Endothelial cell of umbilical vein (primary cell): Measurements from ENCODE around the gene MT1E. TPM values are rescaled to one million over a fixed set of nuclear protein-coding genes. Genes with fewer than 3 reads are reported as not detected.

Experiments used
- BruUV-seq: library from RNA; stranded (reverse); fragments of 400-500 nt; replicated peaks from 2 replicates; lab custom pipeline; 2021; lab: Mats Ljungman, UMichigan
- CTCF ChIA-PET: fragments of 300-600, 350-600 bp; sonication (Branson Sonifier 250); formaldehyde crosslinking; loops from one replicate; lab custom pipeline; 2021; ENCODE audit warnings: antibody characterized with exemption, inconsistent platforms; lab: Charles Lee
- POLR2A ChIA-PET: fragments of 300-600, 350-600 bp; sonication (Branson Sonifier 250); formaldehyde crosslinking; loops from one replicate; lab custom pipeline; 2021; ENCODE audit warnings: antibody characterized with exemption, inconsistent platforms; lab: Charles Lee
- DNase-seq: peaks from one replicate; pipeline ENCODE4 v3.0.0-alpha.2; 2011; ENCODE audit warnings: low read depth, low spot score
- FAIRE-seq: peaks from 2 replicates; lab custom pipeline; 2011; peaks lifted over from hg19 to GRCh38; lab: Jason Lieb, UNC
- H2AFZ ChIP-seq: 2 replicates; pipeline ENCODE4 v1.6.0; 2012; ENCODE audit warnings: low read depth, low read length, control low read depth, inconsistent platforms
- H3K27ac ChIP-seq: 2 replicates; pipeline ENCODE4 v1.5.1; 2011; ENCODE audit warnings: low read depth, mild to moderate bottlenecking, control low read depth, low read length, moderate library complexity; ENCODE audit not compliant: insufficient read depth
- H3K27me3 ChIP-seq, 2 experiments: 2 replicates each; pipeline versions ENCODE4 v1.6.0 to v1.6.1; 2011; ENCODE audit warnings: low read length in 2 of 2, mixed read lengths in 1 of 2; ENCODE audit not compliant: control insufficient read depth in 2 of 2, insufficient read depth in 2 of 2
- H3K36me3 ChIP-seq, 2 experiments: 2 replicates in 1 of 2; 3 replicates in 1 of 2; pipeline ENCODE4 v1.5.1; 2011; ENCODE audit warnings: low read length in 2 of 2, mild to moderate bottlenecking in 1 of 2, moderate library complexity in 1 of 2; ENCODE audit not compliant: control insufficient read depth in 2 of 2, insufficient read depth in 2 of 2; ENCODE audit errors: extremely low read depth in 1 of 2
- H3K4me1 ChIP-seq: 3 replicates; pipeline ENCODE4 v1.5.1; 2011; ENCODE audit warnings: mild to moderate bottlenecking, low read length; ENCODE audit not compliant: control insufficient read depth, insufficient read depth; ENCODE audit errors: extremely low read depth
- H3K4me2 ChIP-seq: 2 replicates; pipeline ENCODE4 v1.6.1; 2011; ENCODE audit warnings: low read length, control low read depth, mixed read lengths; ENCODE audit not compliant: insufficient read depth
- H3K4me3 ChIP-seq, 3 experiments: fragments of 200-600 bp in 1 of 3; sonication (generic), shearing (Covaris generic) in 1 of 3; replicated peaks in 1 of 3; 2 replicates each; pipeline ENCODE4 v1.5.1; 2011 to 2016; ENCODE audit warnings: control low read depth in 3 of 3, low read length in 3 of 3, mild to moderate bottlenecking in 2 of 3, inconsistent platforms in 1 of 3, low read depth in 1 of 3, moderate library complexity in 1 of 3; ENCODE audit not compliant: insufficient read depth in 1 of 3
- H3K79me2 ChIP-seq: 2 replicates; pipeline ENCODE4 v1.6.0; 2012; ENCODE audit warnings: low read length, inconsistent platforms; ENCODE audit not compliant: control insufficient read depth, insufficient read depth
- H3K9ac ChIP-seq: replicated peaks from 2 replicates; pipeline ENCODE3; 2011; ENCODE audit warnings: low read length, control low read depth; ENCODE audit not compliant: insufficient read depth; ENCODE audit errors: extremely low read depth
- H3K9me1 ChIP-seq: replicated peaks from 3 replicates; pipeline ENCODE4 v1.6.0; 2011; ENCODE audit warnings: mild to moderate bottlenecking, low read length; ENCODE audit not compliant: control insufficient read depth, insufficient read depth; ENCODE audit errors: extremely low read depth
- H3K9me3 ChIP-seq: replicated peaks from 2 replicates; pipeline ENCODE4 v1.5.1; 2012; ENCODE audit warnings: low read length, inconsistent platforms; ENCODE audit not compliant: control insufficient read depth, insufficient read depth
- H4K20me1 ChIP-seq: replicated peaks from 2 replicates; pipeline ENCODE3; 2011; ENCODE audit warnings: mild to moderate bottlenecking, low read length; ENCODE audit not compliant: control insufficient read depth, insufficient read depth; ENCODE audit errors: extremely low read depth
- EZH2 ChIP-seq: IDR thresholded peaks from 2 replicates; pipeline ENCODE4 v1.6.1; 2012; ENCODE audit warnings: borderline replicate concordance, low read depth, mild to moderate bottlenecking, moderate library complexity, low read length, inconsistent platforms; ENCODE audit not compliant: severe bottlenecking
- FOS ChIP-seq: IDR thresholded peaks from 2 replicates; pipeline ENCODE4 v1.6.1; 2011; ENCODE audit warnings: mild to moderate bottlenecking, low read length, moderate library complexity, borderline replicate concordance; ENCODE audit not compliant: insufficient read depth
- GATA2 ChIP-seq: IDR thresholded peaks from 2 replicates; pipeline ENCODE4 v1.7.0; 2011; ENCODE audit warnings: low read depth, mild to moderate bottlenecking, moderate library complexity, mixed read lengths, low read length; ENCODE audit not compliant: insufficient read length, insufficient read depth
- JUN ChIP-seq: IDR thresholded peaks from 2 replicates; pipeline ENCODE4 v1.6.1; 2011; ENCODE audit warnings: borderline replicate concordance, low read depth; ENCODE audit not compliant: insufficient read length, insufficient read depth
- MAX ChIP-seq: IDR thresholded peaks from 2 replicates; pipeline ENCODE4 v1.6.1; 2011; ENCODE audit not compliant: insufficient read depth, insufficient read length
- MYC ChIP-seq: IDR thresholded peaks from one replicate; pipeline ENCODE4 v1.6.1; 2011; ENCODE audit warnings: mild to moderate bottlenecking, low read depth, low read length
- POLR2A ChIP-seq: IDR thresholded peaks from 2 replicates; pipeline ENCODE4 v1.6.1; 2012; ENCODE audit warnings: low read depth, mild to moderate bottlenecking, control low read depth, low read length
- POLR2AphosphoS5 ChIP-seq: IDR thresholded peaks from 2 replicates; pipeline ENCODE4 v1.6.1; 2012; ENCODE audit warnings: low read depth, mild to moderate bottlenecking, control low read depth, low read length, moderate library complexity; ENCODE audit not compliant: insufficient read depth
- dilution Hi-C: fragments of 300-500 bp; cut with MboI; formaldehyde crosslinking; loops from one replicate; pipeline ENCODE4 v1.15.0; 2019; ENCODE audit warnings: low sequenced_read_pairs; ENCODE audit not compliant: extremely low pct_ligation_motif_present
- intact Hi-C: fragments of 100-400 bp; cut with micrococcal nuclease; formaldehyde crosslinking; loops from one replicate; pipeline ENCODE4 v1.10.0; 2022
- polyA plus RNA-seq, 4 experiments: library from polyadenylated mRNA; depleted of rRNA in 3 of 4; stranded (reverse) in 3 of 4; unstranded in 1 of 4; fragments of >200 nt; gene quantifications; 2 replicates each; pipeline versions ENCODE4 v1.2.1 to v1.2.3, GENCODE V29; 2011 to 2012; ENCODE audit warnings: missing spikeins in 1 of 4
- total RNA-seq: library from RNA; stranded (reverse); gene quantifications from 2 replicates; pipeline ENCODE4 v1.2.3, GENCODE V29; 2021
- TF ChIP-seq, protein P1 (sequence below), 2 donors: IDR thresholded peaks; 1 replicate in 1 of 2; 2 replicates in 1 of 2; pipeline ENCODE4 v1.5.1; 2011; ENCODE audit warnings: low read length in 2 of 2, mild to moderate bottlenecking in 2 of 2, moderate library complexity in 2 of 2, control low read depth in 1 of 2, inconsistent platforms in 1 of 2, low read depth in 1 of 2; ENCODE audit not compliant: insufficient read depth in 1 of 2; ENCODE audit errors: extremely low read depth in 1 of 2

Gene MT1E
- total and polyA plus RNA-seq, 2 donors (not counting 3 experiments of a cell fraction or from before 2014, with no cell fraction given): 208 to 346 TPM

DNA sequence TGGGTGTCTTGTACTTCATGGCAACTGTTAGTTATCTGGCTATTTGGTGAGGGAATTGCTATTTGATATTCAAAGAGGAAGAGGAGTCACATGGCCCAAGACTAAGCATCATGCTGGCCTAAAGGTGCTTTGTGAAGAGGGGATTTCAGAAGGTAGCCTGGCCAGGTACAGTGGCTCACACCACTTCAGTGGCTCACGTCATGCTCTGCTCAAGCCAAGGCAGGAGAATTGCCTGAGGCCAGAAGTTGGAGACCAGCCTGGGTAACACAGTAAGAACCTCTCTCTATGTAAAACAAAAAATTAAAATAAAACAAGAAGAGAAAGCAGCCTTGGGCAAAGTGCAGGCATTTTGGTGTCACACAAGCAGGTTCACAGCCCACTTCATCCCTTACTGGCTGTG is 19.7 kb downstream of the MT1E start:
- FAIRE-seq: no peak
- TF ChIP-seq EZH2 (peak; percentile 34), GATA2 (no peak)
- Histone ChIP-seq H3K4me3 (no peak overlapping the region), H3K36me3 (no peaks in the 10 kb centered on the region), H3K79me2 (no peaks in the 10 kb centered on the region), H3K4me1 (peaks cover 8% of the 10 kb centered on the region), H3K9me1 (no peaks in the 10 kb centered on the region), H3K9me3 (no peaks in the 10 kb centered on the region), H3K27ac (no peak overlapping the region), H3K9ac (no peak overlapping the region), H2AFZ (no peak overlapping the region), H4K20me1 (no peaks in the 10 kb centered on the region), H3K4me2 (no peak overlapping the region), H3K27me3 (peaks cover 44 to 68% of the 10 kb centered on the region in 2 experiments)
- no TSS peak for BruUV-seq
- intact Hi-C loops: no loop called here
- dilution Hi-C loops: no loop called here
- ChIA-PET POLR2A (no interaction called here), CTCF (interaction anchor here (1.2 to 1.4 kb wide), 2 partner anchors 12 to 15 kb away, joined by 3 to 6 read pairs; partner anchors contain the start of gene MT1F)
- no peak for DNase-seq

DNA sequence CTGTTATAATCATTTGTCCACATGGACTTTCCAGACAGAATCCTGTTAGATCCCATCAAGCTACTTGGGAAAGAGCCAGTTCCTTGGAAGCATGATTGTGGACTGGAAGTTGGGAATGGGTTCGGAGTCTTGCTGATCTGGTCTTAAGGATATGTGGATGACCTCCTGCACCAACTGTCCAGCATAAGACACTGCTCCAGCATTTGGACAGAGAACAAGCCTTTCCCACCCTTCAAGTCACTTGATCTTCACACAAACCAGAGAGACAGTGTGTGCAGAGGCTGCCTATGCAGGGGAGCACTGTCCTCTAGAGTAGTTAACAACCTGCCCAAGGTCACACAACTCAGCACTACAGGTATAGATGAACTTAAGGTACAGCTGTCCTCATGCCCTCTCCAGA is 20.3 kb downstream of the MT1E start:
- no peak overlapping the region for H3K27ac ChIP-seq
- ChIA-PET POLR2A (no interaction called here), CTCF (interaction anchor here (0.6 to 1.4 kb wide), 3 partner anchors 11 to 144 kb away, joined by 3 to 6 read pairs (median 3); partner anchors contain the start of gene MT1F)
- no peaks in the 10 kb centered on the region for H3K9me1 ChIP-seq
- H3K4me3 ChIP-seq: no peak overlapping the region
- no peaks in the 10 kb centered on the region for H3K79me2 ChIP-seq
- dilution Hi-C loops: no loop called here
- H4K20me1 ChIP-seq: no peaks in the 10 kb centered on the region
- peaks cover 8% of the 10 kb centered on the region for H3K4me1 ChIP-seq
- intact Hi-C loops: no loop called here
- no peaks in the 10 kb centered on the region for H3K36me3 ChIP-seq
- no TSS peak for BruUV-seq
- FAIRE-seq: no peak
- no peak overlapping the region for H2AFZ ChIP-seq
- DNase-seq: no peak
- no peak overlapping the region for H3K4me2 ChIP-seq
- no peaks in the 10 kb centered on the region for H3K9me3 ChIP-seq
- no peak overlapping the region for H3K9ac ChIP-seq
- TF ChIP-seq POLR2AphosphoS5: no peak
- no peak for TF ChIP-seq FOS
- no peak for TF ChIP-seq GATA2
- TF ChIP-seq MAX: no peak
- no peak for TF ChIP-seq EZH2
- no peak for TF ChIP-seq JUN
- TF ChIP-seq POLR2A: no peak
- TF ChIP-seq, protein P1, sequence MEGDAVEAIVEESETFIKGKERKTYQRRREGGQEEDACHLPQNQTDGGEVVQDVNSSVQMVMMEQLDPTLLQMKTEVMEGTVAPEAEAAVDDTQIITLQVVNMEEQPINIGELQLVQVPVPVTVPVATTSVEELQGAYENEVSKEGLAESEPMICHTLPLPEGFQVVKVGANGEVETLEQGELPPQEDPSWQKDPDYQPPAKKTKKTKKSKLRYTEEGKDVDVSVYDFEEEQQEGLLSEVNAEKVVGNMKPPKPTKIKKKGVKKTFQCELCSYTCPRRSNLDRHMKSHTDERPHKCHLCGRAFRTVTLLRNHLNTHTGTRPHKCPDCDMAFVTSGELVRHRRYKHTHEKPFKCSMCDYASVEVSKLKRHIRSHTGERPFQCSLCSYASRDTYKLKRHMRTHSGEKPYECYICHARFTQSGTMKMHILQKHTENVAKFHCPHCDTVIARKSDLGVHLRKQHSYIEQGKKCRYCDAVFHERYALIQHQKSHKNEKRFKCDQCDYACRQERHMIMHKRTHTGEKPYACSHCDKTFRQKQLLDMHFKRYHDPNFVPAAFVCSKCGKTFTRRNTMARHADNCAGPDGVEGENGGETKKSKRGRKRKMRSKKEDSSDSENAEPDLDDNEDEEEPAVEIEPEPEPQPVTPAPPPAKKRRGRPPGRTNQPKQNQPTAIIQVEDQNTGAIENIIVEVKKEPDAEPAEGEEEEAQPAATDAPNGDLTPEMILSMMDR (IDR thresholded peaks at IDR 0.05; ENCODE audit: extremely low read depth in 1 of 2, insufficient read depth in 1 of 2, low read depth in 1 of 2, low read length in 2 of 2): no peak
- TF ChIP-seq MYC: no peak
- peaks cover 44 to 69% of the 10 kb centered on the region in 2 experiments for H3K27me3 ChIP-seq
